Breast epithelium (tissue), 4 donors: ENCODE data around the gene CUL1. TPM values are rescaled to one million over a fixed set of nuclear protein-coding genes. Genes with fewer than 3 reads are reported as not detected.

Source experiments
- DNase-seq, 2 donors: peaks; one replicate each; pipeline ENCODE4 v3.0.0-alpha.2; 2019; ENCODE audit warnings: low spot score in 2 of 2
- H3K27ac ChIP-seq, 2 donors: fragments of 200-600 bp; sonication (generic) in 1 of 2; one replicate each; pipeline ENCODE4 v1.5.1; 2016 to 2019; ENCODE audit warnings: mild to moderate bottlenecking in 1 of 2
- H3K27me3 ChIP-seq, 2 donors: fragments of 200-600 bp; sonication (generic) in 1 of 2; one replicate each; pipeline versions ENCODE4 v1.5.1 to v1.6.0; 2017 to 2019; ENCODE audit warnings: control low read depth in 1 of 2, mild to moderate bottlenecking in 1 of 2
- H3K36me3 ChIP-seq: fragments of 200-600 bp; one replicate; pipeline ENCODE4 v1.5.1; 2019
- H3K4me1 ChIP-seq, 2 donors: fragments of 200-600 bp; sonication (generic); one replicate each; pipeline ENCODE4 v1.5.1; 2016 to 2019; ENCODE audit warnings: control low read depth in 1 of 2
- H3K4me3 ChIP-seq, 3 donors: fragments of 200-600 bp; sonication (generic); 1 replicate in 2 of 3; 2 replicates in 1 of 3; pipeline ENCODE4 v1.5.1; 2016 to 2019; ENCODE audit warnings: mild to moderate bottlenecking in 3 of 3, moderate library complexity in 2 of 3
- H3K9me3 ChIP-seq, 2 donors: fragments of 200-600 bp; sonication (generic) in 1 of 2; one replicate each; pipeline ENCODE4 v1.5.1; 2016 to 2019; ENCODE audit warnings: control low read depth in 1 of 2
- CTCF ChIP-seq, 3 donors: fragments of 450-650 bp; IDR thresholded peaks; one replicate each; pipeline ENCODE4 v1.5.1; 2016 to 2017; ENCODE audit warnings: antibody characterized with exemption in 3 of 3, mild to moderate bottlenecking in 3 of 3, moderate library complexity in 3 of 3
- POLR2A ChIP-seq: fragments of 450-650 bp; IDR thresholded peaks from one replicate; pipeline ENCODE4 v1.6.1; 2016; ENCODE audit warnings: antibody characterized with exemption, mild to moderate bottlenecking, moderate library complexity
- POLR2AphosphoS5 ChIP-seq, 3 donors: sonication (generic); formaldehyde crosslinking; IDR thresholded peaks; one replicate each; pipeline ENCODE4 v1.6.1; 2017; ENCODE audit warnings: antibody characterized with exemption in 3 of 3
- intact Hi-C: fragments of 100-400 bp; cut with DNase I; formaldehyde crosslinking; loops from one replicate; pipeline ENCODE4 v1.15.1; 2023; ENCODE audit warnings: low total_unique reads
- total RNA-seq, 3 donors: library from RNA; depleted of rRNA; stranded (reverse); fragments of >200 nt; gene quantifications; one replicate each; pipeline ENCODE4 v1.1.0, GENCODE V29; 2016

CUL1 gene
- total RNA-seq, 3 donors from 2014 or later = 61.6 to 71.4 (median 65.4) TPM

DNA sequence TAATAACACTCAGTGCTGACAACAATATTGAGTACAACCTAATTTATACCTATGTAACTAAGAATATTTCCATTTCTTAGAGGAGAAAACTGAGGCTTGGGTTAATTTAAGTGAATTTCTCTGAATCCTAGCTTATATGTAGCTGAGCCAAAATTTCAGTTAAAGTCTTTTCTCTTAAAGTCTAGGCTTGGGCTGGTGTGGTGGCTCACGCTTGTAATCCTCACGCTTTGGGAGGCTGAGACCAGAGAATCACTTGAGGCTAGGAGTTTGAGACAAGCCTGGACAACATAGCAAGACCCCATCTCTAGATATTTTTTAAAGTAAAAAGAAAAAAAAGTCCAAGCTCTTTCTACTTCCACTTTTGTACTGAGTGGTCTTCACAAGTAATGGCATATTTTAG is 92.1 kb downstream of the CUL1 start:
- Histone ChIP-seq H3K36me3 (peaks cover 28% of the 10 kb centered on the region), H3K4me1 (no peaks in the 10 kb centered on the region), H3K27ac (no peak overlapping the region), H3K4me3 (no peak overlapping the region), H3K27me3 (no peaks in the 10 kb centered on the region), H3K9me3 (no peaks in the 10 kb centered on the region)
- intact Hi-C loops = no loop called here
- TF ChIP-seq POLR2A (no peak), POLR2AphosphoS5 (IDR thresholded peaks at IDR 0.05) (no peak), CTCF (IDR thresholded peaks at IDR 0.05) (no peak)
- no peak for DNase-seq

GRCh38 chr7:148791546-148791945 is 92.8 kb downstream of the CUL1 start:
- Histone ChIP-seq H3K27ac (no peak overlapping the region), H3K36me3 (peaks cover 28% of the 10 kb centered on the region), H3K27me3 (no peaks in the 10 kb centered on the region), H3K4me1 (no peaks in the 10 kb centered on the region), H3K4me3 (no peak overlapping the region), H3K9me3 (no peaks in the 10 kb centered on the region)
- DNase-seq = no peak
- TF ChIP-seq CTCF (IDR thresholded peaks at IDR 0.05) (no peak), POLR2AphosphoS5 (IDR thresholded peaks at IDR 0.05) (no peak), POLR2A (no peak)
- intact Hi-C loops = no loop called here

DNA sequence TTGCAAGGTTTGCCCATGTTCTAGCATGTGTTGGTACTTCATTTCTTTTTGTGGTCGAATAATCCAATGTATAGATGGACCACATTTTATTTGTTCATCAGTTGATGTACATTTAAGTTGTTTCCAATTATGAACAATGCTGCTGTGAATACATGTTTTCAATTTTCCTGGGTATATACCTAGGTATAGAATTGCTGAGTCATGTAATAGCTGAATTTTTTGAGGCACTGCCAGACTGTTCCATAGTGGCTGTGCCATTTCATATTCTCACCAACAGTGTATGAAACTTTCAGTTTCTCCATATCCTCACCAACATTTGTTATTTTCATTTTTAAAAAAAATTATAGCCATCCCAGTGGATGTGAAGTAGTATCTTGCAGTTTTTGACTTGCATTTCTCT is 94.9 kb downstream of the CUL1 start:
- Histone ChIP-seq H3K4me3 (no peak overlapping the region), H3K9me3 (no peaks in the 10 kb centered on the region), H3K36me3 (peaks cover 16% of the 10 kb centered on the region), H3K27ac (no peak overlapping the region), H3K27me3 (no peaks in the 10 kb centered on the region), H3K4me1 (no peaks in the 10 kb centered on the region)
- no peak for TF ChIP-seq POLR2A
- TF ChIP-seq POLR2AphosphoS5 (IDR thresholded peaks at IDR 0.05) = no peak
- no peak for TF ChIP-seq CTCF (IDR thresholded peaks at IDR 0.05)
- no peak for DNase-seq
- intact Hi-C loops = no loop called here

GRCh38 chr7:148794476-148794875 is 95.8 kb downstream of the CUL1 start:
- H3K36me3 ChIP-seq = peaks cover 16% of the 10 kb centered on the region

DNA sequence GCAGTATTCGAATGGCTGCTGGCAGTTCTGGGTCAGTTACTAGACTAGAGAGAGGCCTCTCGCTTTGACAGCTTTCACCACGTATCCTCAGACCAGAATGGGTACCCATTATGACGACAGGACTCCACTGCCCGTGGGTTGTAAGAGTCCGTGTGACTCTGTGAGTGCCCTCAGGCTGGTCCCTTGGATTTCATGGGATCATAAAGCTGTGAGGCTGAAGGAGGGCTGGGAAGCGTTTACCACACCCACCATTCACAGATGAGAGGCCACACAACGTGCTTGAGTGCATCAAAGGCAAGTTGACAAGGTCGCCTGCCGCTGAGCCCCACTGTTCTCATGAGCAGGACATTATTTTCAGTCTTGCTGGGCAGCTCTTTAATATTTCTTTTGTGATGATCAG is 98.1 kb downstream of the CUL1 start:
- no peaks in the 10 kb centered on the region for H3K4me1 ChIP-seq
- no peaks in the 10 kb centered on the region for H3K27me3 ChIP-seq
- no peak overlapping the region for H3K27ac ChIP-seq
- H3K9me3 ChIP-seq = no peaks in the 10 kb centered on the region
- no peak for DNase-seq
- peaks cover 12% of the 10 kb centered on the region for H3K36me3 ChIP-seq
- intact Hi-C loops = no loop called here
- TF ChIP-seq POLR2A = no peak
- H3K4me3 ChIP-seq = no peak overlapping the region

More at GRCh38 chr7:148794476-148794875, 95.8 kb downstream of the CUL1 start:
- no peak overlapping the region for H3K4me3 ChIP-seq
- H3K9me3 ChIP-seq = no peaks in the 10 kb centered on the region
- no peak overlapping the region for H3K27ac ChIP-seq
- DNase-seq = no peak
- H3K27me3 ChIP-seq = no peaks in the 10 kb centered on the region
- no peaks in the 10 kb centered on the region for H3K4me1 ChIP-seq
- no peak for TF ChIP-seq POLR2A
- TF ChIP-seq POLR2AphosphoS5 (IDR thresholded peaks at IDR 0.05) = no peak
- no peak for TF ChIP-seq CTCF (IDR thresholded peaks at IDR 0.05)
- intact Hi-C loops = no loop called here
